Nephron (organoid): Measurements from ENCODE around the gene LGALS3BP.

Source experiments
- H3K27ac Mint-ChIP-seq, 3 experiments: 2 replicates each; pipeline ENCODE4 v1.8.0; 2020; ENCODE audit warnings: mixed read lengths in 3 of 3, mild to moderate bottlenecking in 2 of 3, moderate library complexity in 1 of 3
- H3K27me3 Mint-ChIP-seq: 2 replicates; pipeline ENCODE4 v1.8.0; 2021; ENCODE audit warnings: low read depth, mild to moderate bottlenecking, moderate library complexity, mixed read lengths
- H3K36me3 Mint-ChIP-seq: 2 replicates; pipeline ENCODE4 v1.8.0; 2020; ENCODE audit warnings: low read depth, mixed read lengths
- H3K4me1 Mint-ChIP-seq: 2 replicates; pipeline ENCODE4 v1.8.0; 2020; ENCODE audit warnings: mixed read lengths
- H3K4me3 Mint-ChIP-seq, 3 experiments: 2 replicates each; pipeline ENCODE4 v1.8.0; 2020; ENCODE audit warnings: mild to moderate bottlenecking in 3 of 3, mixed read lengths in 3 of 3, moderate library complexity in 2 of 3
- H3K9me3 Mint-ChIP-seq: 2 replicates; pipeline ENCODE4 v1.8.0; 2020; ENCODE audit warnings: mixed read lengths
- CTCF ChIP-seq, 3 experiments: fragments of 200-600 bp; sonication (generic); IDR thresholded peaks; one replicate each; pipeline ENCODE4 v1.5.0; 2021; ENCODE audit warnings: antibody characterized with exemption in 3 of 3; ENCODE audit not compliant: unreplicated experiment in 3 of 3

Gene LGALS3BP

GRCh38 chr17:78999947-79000395 lies 20.2 kb upstream of the LGALS3BP start:
- TF ChIP-seq CTCF (IDR thresholded peaks at IDR 0.05; ENCODE audit: unreplicated experiment in 3 of 3): no peak
- H3K36me3 Mint-ChIP-seq: peaks cover 27% of the 10 kb centered on the region
- H3K9me3 Mint-ChIP-seq: no peaks in the 10 kb centered on the region
- H3K27ac Mint-ChIP-seq: no peak overlapping the region
- no peak overlapping the region for H3K4me3 Mint-ChIP-seq
- H3K27me3 Mint-ChIP-seq: no peaks in the 10 kb centered on the region
- H3K4me1 Mint-ChIP-seq: no peaks in the 10 kb centered on the region

- peaks cover 32% of the 10 kb centered on the region for H3K36me3 Mint-ChIP-seq
- H3K4me3 Mint-ChIP-seq: no peak overlapping the region
- H3K4me1 Mint-ChIP-seq: no peaks in the 10 kb centered on the region
- no peaks in the 10 kb centered on the region for H3K9me3 Mint-ChIP-seq
- no peak for TF ChIP-seq CTCF (IDR thresholded peaks at IDR 0.05; ENCODE audit: unreplicated experiment in 3 of 3)
- H3K27me3 Mint-ChIP-seq: no peaks in the 10 kb centered on the region
- no peak overlapping the region for H3K27ac Mint-ChIP-seq
Measured at GRCh38 chr17:78999056-78999768, 19.5 kb upstream of the LGALS3BP start.

- H3K4me3 Mint-ChIP-seq: no peak overlapping the region
- H3K27ac Mint-ChIP-seq: no peak overlapping the region
- no peaks in the 10 kb centered on the region for H3K27me3 Mint-ChIP-seq
- no peaks in the 10 kb centered on the region for H3K9me3 Mint-ChIP-seq
- no peak for TF ChIP-seq CTCF (IDR thresholded peaks at IDR 0.05; ENCODE audit: unreplicated experiment in 3 of 3)
- no peaks in the 10 kb centered on the region for H3K4me1 Mint-ChIP-seq
- H3K36me3 Mint-ChIP-seq: peaks cover 38% of the 10 kb centered on the region
Measured at GRCh38 chr17:78998311-78999055, 18.8 kb upstream of the LGALS3BP start.

GRCh38 chr17:78997881-78998280 lies 18.2 kb upstream of the LGALS3BP start:
- Mint-ChIP-seq H3K36me3 (peaks cover 44% of the 10 kb centered on the region), H3K4me3 (no peak overlapping the region), H3K27ac (no peak overlapping the region), H3K4me1 (peaks cover 3% of the 10 kb centered on the region), H3K9me3 (no peaks in the 10 kb centered on the region), H3K27me3 (no peaks in the 10 kb centered on the region)
- no peak for TF ChIP-seq CTCF (IDR thresholded peaks at IDR 0.05; ENCODE audit: unreplicated experiment in 3 of 3)

GRCh38 chr17:78997231-78997741 lies 17.6 kb upstream of the LGALS3BP start:
- H3K27me3 Mint-ChIP-seq: no peaks in the 10 kb centered on the region
- TF ChIP-seq CTCF (IDR thresholded peaks at IDR 0.05; ENCODE audit: unreplicated experiment in 3 of 3): no peak
- peaks cover 47% of the 10 kb centered on the region for H3K36me3 Mint-ChIP-seq
- no peaks in the 10 kb centered on the region for H3K9me3 Mint-ChIP-seq
- H3K4me3 Mint-ChIP-seq: no peak overlapping the region
- H3K4me1 Mint-ChIP-seq: peaks cover 6% of the 10 kb centered on the region
- no peak overlapping the region for H3K27ac Mint-ChIP-seq
